ENCODE measurements around the gene XRCC5. TPM values are rescaled to one million over a fixed set of nuclear protein-coding genes. Genes with fewer than 3 reads are reported as not detected.

Gene XRCC5
- total and polyA plus RNA-seq, 2 donors (not counting 3 experiments of a cell fraction or from before 2014, with no cell fraction given), result 267 to 319 TPM

- POLR2A ChIA-PET, result no interaction called here
- DNase-seq (ENCODE audit: low read depth, low spot score) (no peak), FAIRE-seq (no peak)
- no peaks in the 10 kb centered on the region for H3K9me3 ChIP-seq (replicated peaks; ENCODE audit: control insufficient read depth, insufficient read depth, low read length)
- no peaks in the 10 kb centered on the region for H3K4me1 ChIP-seq (ENCODE audit: control insufficient read depth, extremely low read depth, insufficient read depth, low read length)
- H2AFZ ChIP-seq (ENCODE audit: low read depth, low read length), result no peak overlapping the region
- H3K9ac ChIP-seq (replicated peaks; ENCODE audit: extremely low read depth, insufficient read depth, low read length), result no peak overlapping the region
- no peak overlapping the region for H3K27ac ChIP-seq (ENCODE audit: insufficient read depth, low read depth, low read length)
- intact Hi-C loops (cut with micrococcal nuclease), result loop anchor here (1.0 kb wide), 1 partner anchor 11 kb away; no protein-coding TSS in a partner anchor
- BruUV-seq (replicated peaks), result no TSS peak
- H4K20me1 ChIP-seq (replicated peaks; ENCODE audit: control insufficient read depth, extremely low read depth, insufficient read depth, low read length), result no peaks in the 10 kb centered on the region
- H3K36me3 ChIP-seq (ENCODE audit: control insufficient read depth in 2 of 2, extremely low read depth in 1 of 2, insufficient read depth in 2 of 2, low read length in 2 of 2), result peaks cover 47 to 59% of the 10 kb centered on the region in 2 experiments
- no peak overlapping the region for H3K4me2 ChIP-seq (ENCODE audit: insufficient read depth, low read length)
- no peaks in the 10 kb centered on the region for H3K9me1 ChIP-seq (replicated peaks; ENCODE audit: control insufficient read depth, extremely low read depth, insufficient read depth, low read length)
- H3K27me3 ChIP-seq (ENCODE audit: control insufficient read depth in 2 of 2, insufficient read depth in 2 of 2, low read length in 2 of 2), result no peaks in the 10 kb centered on the region
- TF ChIP-seq EZH2 (IDR thresholded peaks at IDR 0.05; ENCODE audit: borderline replicate concordance, low read depth, low read length, severe bottlenecking) (no peak), JUN (IDR thresholded peaks at IDR 0.05; ENCODE audit: borderline replicate concordance, insufficient read depth, insufficient read length, low read depth) (no peak), CTCF (IDR thresholded peaks at IDR 0.05; ENCODE audit: extremely low read depth in 1 of 2, insufficient read depth in 1 of 2, low read depth in 1 of 2, low read length in 2 of 2) (no peak), POLR2A (IDR thresholded peaks at IDR 0.05; ENCODE audit: low read depth, low read length) (no peak), FOS (IDR thresholded peaks at IDR 0.05; ENCODE audit: borderline replicate concordance, insufficient read depth, low read length) (no peak), MYC (IDR thresholded peaks at IDR 0.05; ENCODE audit: low read depth, low read length) (no peak), POLR2AphosphoS5 (IDR thresholded peaks at IDR 0.05; ENCODE audit: insufficient read depth, low read depth, low read length) (no peak), GATA2 (IDR thresholded peaks at IDR 0.05; ENCODE audit: insufficient read depth, insufficient read length, low read depth, low read length) (no peak), MAX (IDR thresholded peaks at IDR 0.05; ENCODE audit: insufficient read depth, insufficient read length) (no peak)
- dilution Hi-C loops (cut with MboI; ENCODE audit: extremely low pct_ligation_motif_present, low sequenced_read_pairs), result no loop called here
- H3K4me3 ChIP-seq (replicated peaks in 1 of 3; ENCODE audit: insufficient read depth in 1 of 3, low read depth in 1 of 3, low read length in 3 of 3), result no peak overlapping the region
- CTCF ChIA-PET, result interaction anchor here (1.0 to 1.5 kb wide), 3 partner anchors 10 to 13 kb away, joined by 3 to 4 read pairs (median 4); no protein-coding TSS in a partner anchor
- H3K79me2 ChIP-seq (ENCODE audit: control insufficient read depth, insufficient read depth, low read length), result peaks cover 2% of the 10 kb centered on the region
These were observed 93.6 kb downstream of the XRCC5 start for GRCh38 chr2:216202626-216203250.

Measured in endothelial cell of umbilical vein (primary cell).